ENCODE data around the gene PMS1. TPM values are rescaled to one million over a fixed set of nuclear protein-coding genes. Genes with fewer than 3 reads are reported as not detected.

The PMS1 gene
- polyA plus RNA-seq, 1 of the 3 experiments (the other 2 are of a cell fraction): 7.7 TPM

DNA sequence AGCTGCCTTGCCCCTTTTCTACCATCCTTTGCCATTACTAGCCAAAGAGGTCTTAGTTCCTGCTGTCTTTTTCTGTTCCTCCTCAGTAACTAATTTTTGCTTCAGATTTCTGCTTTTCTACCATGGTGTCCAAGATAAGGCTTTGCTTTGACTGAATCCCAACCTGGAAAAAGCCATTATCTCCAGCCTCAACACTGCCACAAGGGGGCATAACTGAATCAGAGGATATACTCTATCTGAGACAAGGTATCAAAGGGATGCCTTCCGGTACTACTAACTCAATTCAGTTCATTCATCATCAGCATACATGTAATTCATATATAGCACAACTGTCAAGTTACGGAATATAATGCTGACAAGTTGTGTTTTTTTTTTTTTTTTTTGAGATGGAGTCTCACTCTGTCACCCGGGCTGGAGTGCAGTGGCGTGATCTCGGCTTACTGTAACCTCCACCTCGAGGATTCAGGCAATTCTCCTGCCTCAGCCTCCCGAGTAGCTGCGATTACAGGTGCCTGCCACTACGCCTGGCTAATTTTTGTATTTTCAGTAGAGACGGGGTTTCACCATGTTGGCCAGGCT is 33.1 kb upstream of the PMS1 start:
- H2AFZ ChIP-seq (ENCODE audit: low read depth): no peak overlapping the region
- peaks cover 47 to 52% of the 10 kb centered on the region in 2 experiments for H3K36me3 ChIP-seq (replicated peaks in 1 of 2; ENCODE audit: control insufficient read depth in 1 of 2, insufficient read depth in 2 of 2, low read length in 1 of 2)
- no peaks in the 10 kb centered on the region for H4K20me1 ChIP-seq (ENCODE audit: insufficient read depth)
- H3K79me2 ChIP-seq (ENCODE audit: insufficient read depth): no peaks in the 10 kb centered on the region
- ChIA-PET CTCF (interaction anchor here (0.7 to 5.3 kb wide), 7 partner anchors 11 to 328 kb away, joined by 3 to 36 read pairs (median 3); partner anchors contain the start of gene OSGEPL1), POLR2A (interaction anchor here (1.0 kb wide), 1 partner anchor 11 kb away, joined by 5 read pairs; the partner anchor contains the start of gene OSGEPL1)
- no peak overlapping the region for H3K27ac ChIP-seq (ENCODE audit: low read depth in 2 of 2, low read length in 1 of 2)
- H3K9me3 ChIP-seq: no peaks in the 10 kb centered on the region
- no peaks in the 10 kb centered on the region for H3K4me1 ChIP-seq (ENCODE audit: control insufficient read depth in 1 of 2, insufficient read depth in 2 of 2, low read depth in 1 of 2, low read length in 1 of 2)
- no peaks in the 10 kb centered on the region for H3K9me2 ChIP-seq
- H3K4me3 ChIP-seq (ENCODE audit: low read depth in 2 of 2, low read length in 1 of 2): no peak overlapping the region; a peak in 1 of 4 replicates
- DNase-seq: peak; percentile 49
- H3K9ac ChIP-seq: no peak overlapping the region
- no peak overlapping the region for H3K4me2 ChIP-seq
- WGBS (ENCODE audit: low lambda C conversion rate): 87% methylated on average over 10 of the region's 10 CpGs
- no peaks in the 10 kb centered on the region for H3K27me3 ChIP-seq (ENCODE audit: insufficient read depth)
- TF ChIP-seq RAD21 (IDR thresholded peaks at IDR 0.05; ENCODE audit: low read length) (peak; percentile 55), SMC3 (IDR thresholded peaks at IDR 0.05; ENCODE audit: low read depth, low read length) (peak; percentile 53), TAF1 (IDR thresholded peaks at IDR 0.05; ENCODE audit: borderline replicate concordance, low read depth, low read length) (0 out of 2 replicates have a peak, but pooled peaks have one; percentile 31), TCF12 (IDR thresholded peaks at IDR 0.05) (no peak)
- TF ChIP-seq, protein P1, sequence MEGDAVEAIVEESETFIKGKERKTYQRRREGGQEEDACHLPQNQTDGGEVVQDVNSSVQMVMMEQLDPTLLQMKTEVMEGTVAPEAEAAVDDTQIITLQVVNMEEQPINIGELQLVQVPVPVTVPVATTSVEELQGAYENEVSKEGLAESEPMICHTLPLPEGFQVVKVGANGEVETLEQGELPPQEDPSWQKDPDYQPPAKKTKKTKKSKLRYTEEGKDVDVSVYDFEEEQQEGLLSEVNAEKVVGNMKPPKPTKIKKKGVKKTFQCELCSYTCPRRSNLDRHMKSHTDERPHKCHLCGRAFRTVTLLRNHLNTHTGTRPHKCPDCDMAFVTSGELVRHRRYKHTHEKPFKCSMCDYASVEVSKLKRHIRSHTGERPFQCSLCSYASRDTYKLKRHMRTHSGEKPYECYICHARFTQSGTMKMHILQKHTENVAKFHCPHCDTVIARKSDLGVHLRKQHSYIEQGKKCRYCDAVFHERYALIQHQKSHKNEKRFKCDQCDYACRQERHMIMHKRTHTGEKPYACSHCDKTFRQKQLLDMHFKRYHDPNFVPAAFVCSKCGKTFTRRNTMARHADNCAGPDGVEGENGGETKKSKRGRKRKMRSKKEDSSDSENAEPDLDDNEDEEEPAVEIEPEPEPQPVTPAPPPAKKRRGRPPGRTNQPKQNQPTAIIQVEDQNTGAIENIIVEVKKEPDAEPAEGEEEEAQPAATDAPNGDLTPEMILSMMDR (IDR thresholded peaks at IDR 0.05): peak; percentile 75
- H3F3A ChIP-seq (replicated peaks; ENCODE audit: insufficient read depth): no peaks in the 10 kb centered on the region

DNA sequence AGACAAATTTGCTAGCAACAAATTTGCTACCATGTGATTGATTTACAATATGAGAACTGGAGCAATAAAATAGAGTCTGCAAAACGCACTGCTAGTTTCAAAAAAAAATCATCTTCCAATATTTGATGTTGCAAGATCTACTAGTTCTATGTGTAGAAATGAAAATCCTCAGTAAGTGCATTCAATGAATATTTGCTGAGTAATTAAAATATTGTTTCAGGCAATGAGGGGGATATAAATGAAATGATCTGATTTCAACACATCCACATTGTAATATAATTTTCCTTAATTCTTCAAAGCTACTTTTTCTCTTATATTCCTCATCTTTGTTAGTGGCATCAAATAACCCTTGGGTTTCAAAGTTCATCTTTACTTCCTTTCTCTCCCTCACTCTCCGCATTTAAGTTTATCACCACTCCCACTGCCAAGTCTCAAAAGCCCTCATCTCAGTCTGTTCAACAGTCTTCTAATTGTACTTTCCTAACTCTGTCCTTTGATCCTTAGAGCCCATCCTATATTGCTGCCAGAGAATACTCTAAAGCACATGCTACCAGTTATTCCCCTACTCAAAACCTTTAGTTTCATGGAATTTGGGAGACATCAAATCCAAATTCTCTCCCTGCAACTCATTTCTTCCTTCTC is 27.8 kb upstream of the PMS1 start:
- TF ChIP-seq, protein P2, sequence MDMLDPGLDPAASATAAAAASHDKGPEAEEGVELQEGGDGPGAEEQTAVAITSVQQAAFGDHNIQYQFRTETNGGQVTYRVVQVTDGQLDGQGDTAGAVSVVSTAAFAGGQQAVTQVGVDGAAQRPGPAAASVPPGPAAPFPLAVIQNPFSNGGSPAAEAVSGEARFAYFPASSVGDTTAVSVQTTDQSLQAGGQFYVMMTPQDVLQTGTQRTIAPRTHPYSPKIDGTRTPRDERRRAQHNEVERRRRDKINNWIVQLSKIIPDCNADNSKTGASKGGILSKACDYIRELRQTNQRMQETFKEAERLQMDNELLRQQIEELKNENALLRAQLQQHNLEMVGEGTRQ (IDR thresholded peaks at IDR 0.05; ENCODE audit: borderline replicate concordance, low read depth, low read length): no peak
- TF ChIP-seq ELF1 (IDR thresholded peaks at IDR 0.05): no peak
- no peak for TF ChIP-seq MAX (IDR thresholded peaks at IDR 0.05; ENCODE audit: low read depth)
- no peak for TF ChIP-seq MEF2A (IDR thresholded peaks at IDR 0.05; ENCODE audit: borderline replicate concordance, low read depth)
- TF ChIP-seq, protein P3, sequence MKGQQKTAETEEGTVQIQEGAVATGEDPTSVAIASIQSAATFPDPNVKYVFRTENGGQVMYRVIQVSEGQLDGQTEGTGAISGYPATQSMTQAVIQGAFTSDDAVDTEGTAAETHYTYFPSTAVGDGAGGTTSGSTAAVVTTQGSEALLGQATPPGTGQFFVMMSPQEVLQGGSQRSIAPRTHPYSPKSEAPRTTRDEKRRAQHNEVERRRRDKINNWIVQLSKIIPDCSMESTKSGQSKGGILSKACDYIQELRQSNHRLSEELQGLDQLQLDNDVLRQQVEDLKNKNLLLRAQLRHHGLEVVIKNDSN (IDR thresholded peaks at IDR 0.05; ENCODE audit: borderline replicate concordance, low read depth): no peak
- TF ChIP-seq YY1 (IDR thresholded peaks at IDR 0.05; ENCODE audit: low read depth): no peak
- no peak for TF ChIP-seq NFIC (IDR thresholded peaks at IDR 0.05; ENCODE audit: borderline replicate concordance)
- TF ChIP-seq MXI1 (IDR thresholded peaks at IDR 0.05; ENCODE audit: low read depth, low read length): no peak
- TF ChIP-seq CHD2 (IDR thresholded peaks at IDR 0.05; ENCODE audit: low read length, partially characterized antibody): no peak
- no peak for TF ChIP-seq EZH2phosphoT487 (IDR thresholded peaks at IDR 0.05; ENCODE audit: borderline replicate concordance, low read depth)
- TF ChIP-seq SMC3 (IDR thresholded peaks at IDR 0.05; ENCODE audit: low read depth, low read length): no peak
- TF ChIP-seq RAD21 (IDR thresholded peaks at IDR 0.05; ENCODE audit: low read length): no peak
- TF ChIP-seq SIN3A (IDR thresholded peaks at IDR 0.05; ENCODE audit: borderline replicate concordance, low read depth, low read length): no peak
- TF ChIP-seq TEAD4 (IDR thresholded peaks at IDR 0.05; ENCODE audit: borderline replicate concordance, insufficient read depth): no peak
- TF ChIP-seq JUND (IDR thresholded peaks at IDR 0.05): no peak
- no peak for TF ChIP-seq TAF1 (IDR thresholded peaks at IDR 0.05; ENCODE audit: borderline replicate concordance, low read depth, low read length)
- no peak for TF ChIP-seq POLR2AphosphoS5 (IDR thresholded peaks at IDR 0.05; ENCODE audit: low read depth, low read length)
- TF ChIP-seq TCF12 (IDR thresholded peaks at IDR 0.05): no peak
- TF ChIP-seq EP300 (IDR thresholded peaks at IDR 0.05; ENCODE audit: borderline replicate concordance in 1 of 2, low read depth in 1 of 2, low read length in 1 of 2): no peak
- Histone ChIP-seq H2AFZ (ENCODE audit: low read depth) (no peak overlapping the region), H4K20me1 (ENCODE audit: insufficient read depth) (no peaks in the 10 kb centered on the region), H3K4me3 (ENCODE audit: low read depth in 2 of 2, low read length in 1 of 2) (no peak overlapping the region), H3K27me3 (ENCODE audit: insufficient read depth) (no peaks in the 10 kb centered on the region), H3K79me2 (ENCODE audit: insufficient read depth) (peaks cover 5% of the 10 kb centered on the region; the same call in 1 of the 2 replicates), H3K4me2 (no peak overlapping the region), H3K9me2 (no peaks in the 10 kb centered on the region), H3K4me1 (ENCODE audit: control insufficient read depth in 1 of 2, insufficient read depth in 2 of 2, low read depth in 1 of 2, low read length in 1 of 2) (peaks cover under 1 to 4% of the 10 kb centered on the region in 2 experiments; a peak in 1 of 4 replicates), H3K9me3 (no peaks in the 10 kb centered on the region), H3K36me3 (replicated peaks in 1 of 2; ENCODE audit: control insufficient read depth in 1 of 2, insufficient read depth in 2 of 2, low read length in 1 of 2) (peaks cover 23 to 36% of the 10 kb centered on the region in 2 experiments), H3K9ac (no peak overlapping the region), H3K27ac (ENCODE audit: low read depth in 2 of 2, low read length in 1 of 2) (no peak overlapping the region), H3F3A (replicated peaks; ENCODE audit: insufficient read depth) (peaks cover 3% of the 10 kb centered on the region)
- 94% methylated on average over 2 of the region's 2 CpGs for WGBS (ENCODE audit: low lambda C conversion rate)
- no peak for DNase-seq
- ChIA-PET POLR2A (no interaction called here), CTCF (interaction anchor here (1.2 to 1.3 kb wide), 2 partner anchors 13 to 18 kb away, joined by 3 read pairs; no protein-coding TSS in a partner anchor)
